ENCODE measurements around the gene ZBTB1. TPM values are rescaled to one million over a fixed set of nuclear protein-coding genes. Genes with fewer than 3 reads are reported as not detected.
A peak's percentile ranks its signal among the peaks of the same experiment; 100 is the strongest.
"Not testable (repeated sequence)": the region's sequence is repeated elsewhere in the genome, so short reads cannot be mapped to it uniquely, and the experiment has no call there.

Gene ZBTB1
- total RNA-seq, 6 experiments from 2014 or later, result 10.6 to 16.8 (median 14.9) TPM

GRCh38 chr14:64569138-64569631 lies 64.6 kb downstream of the ZBTB1 start:
- whole genome bisulfite sequencing (ENCODE audit: insufficient coverage, low coverage, low lambda C conversion rate, missing lambda C conversion rate), result 82% methylated on average over 1 of the region's 3 CpGs
- DNase-seq, result no peak
- no peak overlapping the region for H3K27ac ChIP-seq

GRCh38 chr14:64569646-64570045 lies 65.1 kb downstream of the ZBTB1 start:
- H3K4me1 ChIP-seq; DNase-seq; ATAC-seq; H3K4me3 ChIP-seq; H3K27me3 ChIP-seq; H3K36me3 ChIP-seq; intact Hi-C loops (cut with DNase I); H3K9me3 ChIP-seq; H3K27ac ChIP-seq: not testable (repeated sequence)
- 72% methylated on average over 7 of the region's 7 CpGs for WGBS (ENCODE audit: insufficient coverage, low coverage, low lambda C conversion rate, missing lambda C conversion rate)

More at GRCh38 chr14:64569138-64569631, 64.6 kb downstream of the ZBTB1 start:
- peak in 3 of 4 donors; percentile 22 to 32 (median 29) for ATAC-seq
- H3K4me1 ChIP-seq, result no peaks in the 10 kb centered on the region
- intact Hi-C loops (cut with DNase I), result no loop called here
- H3K4me3 ChIP-seq, result no peak overlapping the region
- H3K27me3 ChIP-seq, result no peaks in the 10 kb centered on the region
- no peak for TF ChIP-seq POLR2A (IDR thresholded peaks at IDR 0.05)
- TF ChIP-seq CTCF (IDR thresholded peaks at IDR 0.05), result no peak
- no peaks in the 10 kb centered on the region for H3K9me3 ChIP-seq
- H3K36me3 ChIP-seq, result no peaks in the 10 kb centered on the region

GRCh38 chr14:64572386-64573104 lies 68.0 kb downstream of the ZBTB1 start:
- DNase-seq, result no peak
- H3K36me3 ChIP-seq, result no peaks in the 10 kb centered on the region
- no peaks in the 10 kb centered on the region for H3K4me1 ChIP-seq
- no peaks in the 10 kb centered on the region for H3K9me3 ChIP-seq
- intact Hi-C loops (cut with DNase I), result no loop called here
- no peaks in the 10 kb centered on the region for H3K27me3 ChIP-seq
- no peak overlapping the region for H3K4me3 ChIP-seq
- H3K27ac ChIP-seq, result no peak overlapping the region
- no peak for ATAC-seq
- TF ChIP-seq CTCF (IDR thresholded peaks at IDR 0.05) (no peak), POLR2A (IDR thresholded peaks at IDR 0.05) (no peak)

- TF ChIP-seq CTCF (IDR thresholded peaks at IDR 0.05), result no peak
- no peak for TF ChIP-seq POLR2A (IDR thresholded peaks at IDR 0.05)
- WGBS (ENCODE audit: insufficient coverage, low coverage, low lambda C conversion rate, missing lambda C conversion rate), result 83% methylated on average over 3 of the region's 3 CpGs
- H3K27ac ChIP-seq, result no peak overlapping the region
- H3K9me3 ChIP-seq, result no peaks in the 10 kb centered on the region
- no peak overlapping the region for H3K4me3 ChIP-seq
- no peaks in the 10 kb centered on the region for H3K4me1 ChIP-seq
- DNase-seq (no peak), ATAC-seq (no peak)
- H3K36me3 ChIP-seq, result no peaks in the 10 kb centered on the region
- no peaks in the 10 kb centered on the region for H3K27me3 ChIP-seq
- intact Hi-C loops (cut with DNase I), result no loop called here
Observed at GRCh38 chr14:64573109-64573508, 68.5 kb downstream of the ZBTB1 start.

Small RNA genes lying within 50 kb of the gene (small RNA-seq; reads per million reads assigned to genes)
- 0 reads per million in 2 experiments for gene AL049869.4

Other genes with a start within 250 kb of the ZBTB1 start
- gene ESR2, start 210.4 kb upstream of the ZBTB1 start, total RNA-seq, result under 1 TPM in 1 of 6 experiments, not detected in 5; 0.04 TPM
- gene MTHFD1, start 116.4 kb upstream of the ZBTB1 start, total RNA-seq, result 100 to 1,000 TPM; 158 to 265 (median 200) TPM
- 1 to 10 TPM in 1 of 6 experiments, under 1 TPM in 5; 0.12 to 1.0 (median 0.30) TPM for gene AKAP5, start 39.3 kb upstream of the ZBTB1 start, total RNA-seq
- 1 to 10 TPM; 5.5 to 6.2 (median 5.7) TPM for gene ZBTB25, start 932 bp upstream of the ZBTB1 start, total RNA-seq
- 1 to 10 TPM; 1.2 to 9.7 (median 5.0) TPM for gene HSPA2, start 36.0 kb downstream of the ZBTB1 start, total RNA-seq
- gene PPP1R36, start 45.2 kb downstream of the ZBTB1 start, total RNA-seq, result under 1 TPM in 2 of 6 experiments, not detected in 4; 0.16 to 0.40 TPM
- gene PLEKHG3, start 199.7 kb downstream of the ZBTB1 start, total RNA-seq, result 10 to 100 TPM; 25.4 to 49.1 (median 28.0) TPM